ENCODE measurements around the gene RPTOR.

The RPTOR gene

DNA sequence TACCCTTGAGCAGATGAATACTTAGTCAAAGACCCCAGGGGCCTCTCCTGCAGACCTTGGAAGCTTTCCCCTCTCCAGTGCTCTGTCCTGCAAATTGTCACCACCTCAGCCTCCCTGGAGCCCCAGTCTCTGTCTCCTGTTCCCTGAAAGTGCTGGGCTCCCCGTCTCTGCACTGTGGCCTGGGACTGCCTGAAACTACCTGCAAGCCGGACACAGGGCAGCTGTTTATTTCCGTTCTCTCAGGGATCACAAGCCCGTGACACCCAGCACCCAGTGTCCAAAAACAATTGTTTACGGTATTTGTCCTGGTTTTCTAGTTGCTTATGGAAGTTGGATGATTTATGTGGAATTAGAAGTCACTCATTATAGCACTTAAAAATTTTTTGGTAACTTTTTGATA is 365.4 kb downstream of the RPTOR start:
- TF ChIP-seq, protein P1, sequence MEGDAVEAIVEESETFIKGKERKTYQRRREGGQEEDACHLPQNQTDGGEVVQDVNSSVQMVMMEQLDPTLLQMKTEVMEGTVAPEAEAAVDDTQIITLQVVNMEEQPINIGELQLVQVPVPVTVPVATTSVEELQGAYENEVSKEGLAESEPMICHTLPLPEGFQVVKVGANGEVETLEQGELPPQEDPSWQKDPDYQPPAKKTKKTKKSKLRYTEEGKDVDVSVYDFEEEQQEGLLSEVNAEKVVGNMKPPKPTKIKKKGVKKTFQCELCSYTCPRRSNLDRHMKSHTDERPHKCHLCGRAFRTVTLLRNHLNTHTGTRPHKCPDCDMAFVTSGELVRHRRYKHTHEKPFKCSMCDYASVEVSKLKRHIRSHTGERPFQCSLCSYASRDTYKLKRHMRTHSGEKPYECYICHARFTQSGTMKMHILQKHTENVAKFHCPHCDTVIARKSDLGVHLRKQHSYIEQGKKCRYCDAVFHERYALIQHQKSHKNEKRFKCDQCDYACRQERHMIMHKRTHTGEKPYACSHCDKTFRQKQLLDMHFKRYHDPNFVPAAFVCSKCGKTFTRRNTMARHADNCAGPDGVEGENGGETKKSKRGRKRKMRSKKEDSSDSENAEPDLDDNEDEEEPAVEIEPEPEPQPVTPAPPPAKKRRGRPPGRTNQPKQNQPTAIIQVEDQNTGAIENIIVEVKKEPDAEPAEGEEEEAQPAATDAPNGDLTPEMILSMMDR (IDR thresholded peaks at IDR 0.05; ENCODE audit: control insufficient read depth, extremely low read depth, insufficient read depth) = no peak

DNA sequence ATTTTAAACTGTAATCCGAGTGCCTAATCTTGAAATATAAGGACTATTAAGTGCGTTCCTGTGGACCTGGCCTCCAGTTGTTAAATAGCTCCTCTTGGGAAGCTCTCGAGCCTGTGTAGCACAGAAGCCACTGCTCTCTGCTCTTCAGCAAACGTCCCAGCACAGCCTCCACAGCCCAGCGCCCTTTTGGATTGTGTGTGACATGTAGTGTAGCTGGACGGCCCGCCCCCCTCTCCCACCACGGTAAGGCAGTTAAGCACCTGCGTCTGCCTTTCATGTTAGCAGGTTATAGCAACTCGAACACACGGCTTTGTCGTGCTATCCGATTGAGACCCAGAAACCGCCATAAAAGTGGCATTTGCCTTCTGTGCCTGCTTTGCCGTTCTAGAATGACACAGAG is 367.8 kb downstream of the RPTOR start:
- H3K4me3 ChIP-seq (ENCODE audit: low read depth, low read length) = no peak overlapping the region
- TF ChIP-seq, protein P1 (IDR thresholded peaks at IDR 0.05; ENCODE audit: control insufficient read depth, extremely low read depth, insufficient read depth) = no peak
- no peak for DNase-seq (ENCODE audit: low read depth)

More for the DNA sequence above, 365.4 kb downstream of the RPTOR start:
- H3K4me3 ChIP-seq (ENCODE audit: low read depth, low read length) = no peak overlapping the region
- no peak for DNase-seq (ENCODE audit: low read depth)

DNA sequence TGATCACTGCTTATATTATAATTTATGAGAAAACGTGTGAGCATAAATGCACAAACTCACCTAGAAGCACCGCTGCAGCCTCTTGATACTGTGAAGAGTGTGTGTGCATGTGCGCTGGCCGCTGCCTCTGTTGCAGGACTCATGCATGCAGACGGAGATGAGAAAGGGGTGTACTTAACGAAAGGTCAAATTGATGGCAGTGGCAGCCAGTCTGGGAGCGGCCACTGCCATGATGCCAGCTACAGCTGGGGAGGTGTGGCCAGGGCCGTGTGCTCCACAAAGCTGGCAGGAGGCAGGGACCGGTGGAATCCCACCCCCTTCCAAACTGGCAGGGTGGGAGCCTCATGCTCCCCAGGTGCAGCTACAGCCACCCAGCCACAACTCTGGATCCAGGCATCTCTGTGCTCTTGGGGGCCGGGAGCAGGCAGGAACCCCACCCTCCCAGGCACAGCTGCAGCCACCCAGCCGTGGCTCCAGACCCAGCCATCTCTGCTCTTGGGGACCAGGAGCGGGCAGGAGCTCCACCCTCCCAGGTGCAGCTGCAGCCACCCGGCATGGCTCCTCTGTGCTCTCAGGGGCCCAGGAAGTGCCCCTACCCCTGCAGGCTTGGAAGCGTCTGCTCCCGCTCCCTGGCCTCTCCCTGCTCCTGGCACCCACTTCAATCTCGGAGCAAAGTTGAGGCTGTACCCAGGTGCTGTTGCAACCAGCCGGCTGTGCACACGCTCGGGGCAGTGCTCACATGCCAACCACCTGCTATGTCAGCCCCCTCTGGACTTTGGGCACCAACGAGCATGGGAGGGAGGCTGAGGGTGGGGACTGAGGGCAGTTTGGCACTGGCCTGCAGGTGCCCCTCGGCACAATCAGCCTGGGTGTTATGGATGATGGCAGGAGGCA is 369.5 kb downstream of the RPTOR start:
- H3K4me3 ChIP-seq (ENCODE audit: low read depth, low read length) = no peak overlapping the region
- no peak for DNase-seq (ENCODE audit: low read depth)
- TF ChIP-seq, protein P1 (IDR thresholded peaks at IDR 0.05; ENCODE audit: control insufficient read depth, extremely low read depth, insufficient read depth) = no peak

DNA sequence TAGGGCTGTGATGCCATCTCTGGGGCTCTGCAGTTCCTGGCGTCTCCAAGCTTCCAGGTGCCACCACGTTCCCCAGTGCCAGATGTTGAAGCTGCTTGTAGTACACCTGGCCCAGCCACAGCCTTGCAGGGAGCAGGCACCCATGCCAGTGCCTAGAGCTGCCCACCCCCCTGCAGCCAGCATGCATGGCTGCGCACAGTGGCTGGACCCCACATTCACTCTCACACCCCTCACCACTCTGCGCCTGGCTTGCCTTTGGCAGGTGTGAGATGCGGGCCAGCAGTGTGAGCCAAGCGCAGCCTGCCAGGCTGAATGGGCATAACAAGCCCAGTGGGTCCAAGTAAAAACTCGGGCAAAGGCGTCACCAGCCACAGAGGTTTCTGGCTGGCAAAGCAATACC is 371.6 kb downstream of the RPTOR start:
- DNase-seq (ENCODE audit: low read depth) = no peak
- TF ChIP-seq, protein P1 (IDR thresholded peaks at IDR 0.05; ENCODE audit: control insufficient read depth, extremely low read depth, insufficient read depth) = no peak
- no peak overlapping the region for H3K4me3 ChIP-seq (ENCODE audit: low read depth, low read length)

DNA sequence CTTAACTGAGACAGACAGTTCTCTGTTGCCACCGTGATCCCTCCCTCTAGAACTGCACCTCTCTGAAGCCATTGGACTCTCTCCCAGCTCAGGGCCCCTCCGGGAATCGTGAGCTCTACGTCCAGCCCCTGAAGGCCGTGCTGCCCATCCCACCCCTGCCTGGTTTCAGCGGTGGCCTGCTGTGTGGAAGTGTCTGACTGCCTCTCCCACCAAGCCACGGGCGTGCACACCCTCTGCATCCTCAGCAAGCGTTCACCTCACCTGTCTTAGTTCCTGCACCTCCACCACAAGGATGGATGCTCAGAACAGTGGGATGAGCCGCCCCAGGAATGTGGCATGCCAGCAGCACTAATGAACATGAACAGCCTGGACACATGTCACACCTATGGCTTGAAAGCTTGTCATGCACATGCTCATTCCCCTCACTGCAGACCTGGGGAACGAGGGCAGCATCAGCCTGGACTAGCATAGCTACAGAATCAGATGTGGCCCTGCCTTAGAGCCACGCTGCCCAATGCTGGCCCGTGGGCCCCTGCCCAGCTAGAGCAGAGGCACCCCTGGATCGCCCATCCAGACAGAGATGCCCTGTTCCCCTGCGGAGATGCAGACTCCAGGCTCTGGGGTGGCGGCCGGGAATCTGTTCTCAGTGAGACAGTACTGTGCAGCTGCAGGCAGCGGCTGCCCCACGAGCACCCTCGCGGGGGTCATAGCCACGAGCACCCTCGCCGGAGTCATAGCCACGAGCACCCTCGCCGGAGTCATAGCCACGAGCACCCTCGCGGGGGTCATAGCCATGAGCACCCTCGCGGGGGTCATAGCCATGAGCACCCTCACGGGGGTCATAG is 373.3 kb downstream of the RPTOR start:
- no peak overlapping the region for H3K4me3 ChIP-seq (ENCODE audit: low read depth, low read length)
- DNase-seq (ENCODE audit: low read depth) = no peak
- TF ChIP-seq, protein P1 (IDR thresholded peaks at IDR 0.05; ENCODE audit: control insufficient read depth, extremely low read depth, insufficient read depth) = no peak

DNA sequence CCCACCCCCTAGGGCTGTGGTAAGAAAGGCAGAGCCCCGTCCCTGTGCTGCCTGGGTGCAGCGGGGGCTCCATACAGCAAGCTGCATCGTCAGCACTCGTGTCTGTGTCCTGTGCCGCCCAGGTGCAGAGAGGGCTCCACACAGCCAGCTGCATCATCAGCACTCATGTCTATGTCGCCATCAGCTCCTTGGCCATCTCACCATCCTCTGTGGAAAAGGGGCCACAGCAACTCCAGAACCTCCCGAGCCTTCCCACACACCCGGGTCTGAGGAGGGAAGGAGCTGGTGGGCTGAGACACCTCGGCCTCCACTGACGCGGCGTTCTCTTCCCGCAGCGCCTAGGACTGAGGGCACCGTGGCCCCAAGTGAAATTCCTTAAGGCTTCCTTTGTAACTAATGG is 374.1 kb downstream of the RPTOR start:
- TF ChIP-seq, protein P1 (IDR thresholded peaks at IDR 0.05; ENCODE audit: control insufficient read depth, extremely low read depth, insufficient read depth) = no peak
- no peak overlapping the region for H3K4me3 ChIP-seq (ENCODE audit: low read depth, low read length)
- DNase-seq (ENCODE audit: low read depth) = no peak

Data from LNCaP clone FGC (cell line).